Epidermal melanocyte (primary cell): Measurements from ENCODE around the gene KPNA5.
"Not testable (repeated sequence)": the region's sequence is repeated elsewhere in the genome, so short reads cannot be mapped to it uniquely, and the experiment has no call there.

Experiments used
- DNase-seq: peaks from one replicate; pipeline ENCODE4 v3.0.0; 2011; ENCODE audit warnings: low spot score; ENCODE audit not compliant: insufficient read length

The KPNA5 gene

GRCh38 chr6:116680880-116681672, at the start of gene KPNA5:
KPNA5 (plus strand) TSS chr6:116681211; CDS start chr6:116681335, 124 bp downstream.
- peak; percentile 84 for DNase-seq

DNA sequence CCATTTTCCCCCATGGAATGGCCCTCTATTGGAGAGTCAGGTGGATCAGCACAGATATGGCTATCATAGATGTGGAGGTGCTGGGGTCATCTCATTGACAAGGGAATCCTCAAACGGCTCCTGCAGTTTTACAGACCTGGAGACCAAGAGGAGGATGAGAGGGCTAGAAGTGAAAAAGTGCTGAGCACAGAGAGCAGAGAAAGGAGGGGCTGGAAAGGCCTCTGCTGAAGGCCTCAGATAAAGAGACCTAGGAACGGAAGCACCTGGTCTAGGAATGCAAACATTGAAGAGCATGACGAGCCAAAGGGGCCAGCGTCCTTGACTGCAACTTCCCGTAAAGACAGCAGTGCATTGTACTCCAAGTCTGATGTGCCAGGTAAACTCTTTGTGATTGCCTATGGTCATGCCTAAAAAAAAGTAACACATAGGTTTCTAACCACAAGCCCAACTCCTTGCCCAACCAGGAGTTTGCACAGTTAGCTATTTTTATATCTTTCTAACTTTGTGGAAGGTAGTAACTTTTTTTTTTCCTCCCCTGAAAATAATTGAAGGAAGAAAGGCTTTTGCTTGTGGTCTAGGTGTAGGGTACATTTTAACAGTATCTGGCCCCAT, 49.5 kb upstream of the KPNA5 start:
- DNase-seq: no peak

DNA sequence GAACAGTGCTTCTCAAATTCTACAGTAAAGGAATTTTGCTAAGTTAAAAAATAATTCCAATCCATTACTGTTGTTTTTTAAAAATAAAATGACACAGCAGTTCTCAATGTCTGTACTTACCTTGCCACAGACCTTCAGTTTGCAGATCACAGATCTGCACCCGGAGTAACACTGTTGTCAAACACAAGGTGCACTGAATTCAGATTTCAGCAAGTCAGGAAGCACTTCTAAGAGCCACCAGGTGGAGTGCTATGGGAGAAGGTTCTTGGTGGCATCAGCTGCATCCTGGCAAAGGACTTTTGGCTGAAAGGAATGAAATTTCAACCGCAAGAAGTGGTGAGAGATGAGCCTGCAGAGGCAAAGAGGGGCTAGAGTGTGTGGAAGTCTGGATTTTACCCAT, 47.3 kb upstream of the KPNA5 start:
- no peak for DNase-seq

DNA sequence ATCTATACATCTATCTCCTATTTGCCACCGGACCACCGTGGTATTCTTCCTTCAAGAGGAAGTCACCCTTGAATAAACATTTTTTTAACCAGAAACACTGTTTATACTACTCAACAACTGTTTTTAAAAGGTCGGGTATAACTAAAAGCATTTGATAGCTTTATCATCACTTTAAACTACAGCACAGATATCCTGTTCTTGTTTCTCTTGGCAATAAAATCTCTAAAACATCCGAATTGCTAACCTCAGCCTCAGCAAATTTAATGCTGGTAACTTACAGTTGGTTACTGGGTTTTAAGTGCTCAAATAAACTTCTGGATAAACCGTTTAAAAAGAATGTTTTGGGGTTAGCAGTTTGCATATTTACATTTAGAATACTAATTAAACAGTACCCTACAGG, 32.9 kb upstream of the KPNA5 start:
- DNase-seq: no peak

GRCh38 chr6:116649129-116649528, 31.9 kb upstream of the KPNA5 start:
- DNase-seq: no peak

- no peak for DNase-seq
Observed at GRCh38 chr6:116651916-116652315, 29.1 kb upstream of the KPNA5 start.

DNA sequence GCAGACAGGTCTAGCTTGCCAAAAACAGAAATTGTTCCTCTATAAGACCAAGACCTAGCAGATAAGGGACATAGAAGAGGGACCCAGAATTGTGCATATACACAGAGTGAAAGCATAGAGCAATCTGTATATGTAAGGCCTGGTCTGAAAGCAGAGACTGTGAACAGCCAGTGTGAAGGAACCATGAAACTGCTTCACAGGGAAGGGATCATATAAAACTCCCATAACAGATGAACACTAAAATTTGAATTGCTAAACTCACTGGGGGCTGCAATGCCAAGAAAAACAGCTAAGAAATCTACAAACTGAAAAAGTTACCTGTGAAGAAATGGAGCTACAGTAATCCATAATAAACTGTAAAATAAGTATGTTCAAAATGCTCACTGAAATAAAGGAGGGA, 19.4 kb upstream of the KPNA5 start:
- DNase-seq: no peak

GRCh38 chr6:116662202-116662601, 18.8 kb upstream of the KPNA5 start:
- DNase-seq: no peak

DNA sequence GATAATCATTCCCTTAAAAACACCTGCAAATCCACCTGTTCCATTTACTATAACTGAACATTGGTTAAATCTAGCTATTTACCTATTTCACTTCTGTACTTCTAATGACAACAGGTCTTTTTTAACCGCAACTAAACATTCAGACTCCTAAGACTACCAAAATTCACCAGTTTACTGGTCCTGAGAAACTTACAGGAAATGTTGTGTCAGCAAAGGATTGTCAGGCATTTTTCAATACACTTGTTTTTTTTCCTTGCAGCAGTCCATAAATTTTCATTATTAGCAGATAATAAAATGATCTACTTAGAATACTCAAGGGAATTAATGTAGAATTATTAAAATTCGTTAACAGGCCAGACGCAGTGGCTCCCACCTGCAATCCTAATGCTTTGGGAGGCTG, 17.7 kb upstream of the KPNA5 start:
- DNase-seq: no peak

- DNase-seq: not testable (repeated sequence)
Observed at GRCh38 chr6:116664169-116664568, 16.8 kb upstream of the KPNA5 start.

- DNase-seq: no peak
Observed at GRCh38 chr6:116665464-116665863, 15.5 kb upstream of the KPNA5 start.

- DNase-seq: no peak
Observed at GRCh38 chr6:116666869-116667268, 14.1 kb upstream of the KPNA5 start.

- DNase-seq: no peak
Observed at GRCh38 chr6:116667623-116668022, 13.4 kb upstream of the KPNA5 start.

GRCh38 chr6:116672306-116672705, 8.7 kb upstream of the KPNA5 start:
- no peak for DNase-seq

- no peak for DNase-seq
Observed at GRCh38 chr6:116676021-116676420, 5.0 kb upstream of the KPNA5 start.

DNA sequence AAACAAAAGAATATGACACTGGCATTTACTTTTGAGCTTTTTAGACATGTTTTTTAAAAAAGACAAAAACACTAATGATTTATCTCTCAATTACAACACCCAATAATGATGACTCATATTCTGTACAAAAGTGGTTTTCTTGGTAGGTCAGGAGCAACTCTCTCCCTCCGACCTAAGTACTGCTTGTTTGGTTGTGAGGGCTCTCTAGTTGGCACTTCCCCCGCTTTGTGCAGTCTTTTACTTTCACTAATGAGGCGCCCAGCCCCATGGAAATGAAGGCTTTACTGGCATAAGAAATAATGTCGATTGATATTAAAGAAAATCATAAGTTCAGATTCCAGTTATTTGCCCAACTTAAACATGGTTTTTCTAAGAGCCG, 1.3 kb downstream of the KPNA5 start:
- no peak for DNase-seq

DNA sequence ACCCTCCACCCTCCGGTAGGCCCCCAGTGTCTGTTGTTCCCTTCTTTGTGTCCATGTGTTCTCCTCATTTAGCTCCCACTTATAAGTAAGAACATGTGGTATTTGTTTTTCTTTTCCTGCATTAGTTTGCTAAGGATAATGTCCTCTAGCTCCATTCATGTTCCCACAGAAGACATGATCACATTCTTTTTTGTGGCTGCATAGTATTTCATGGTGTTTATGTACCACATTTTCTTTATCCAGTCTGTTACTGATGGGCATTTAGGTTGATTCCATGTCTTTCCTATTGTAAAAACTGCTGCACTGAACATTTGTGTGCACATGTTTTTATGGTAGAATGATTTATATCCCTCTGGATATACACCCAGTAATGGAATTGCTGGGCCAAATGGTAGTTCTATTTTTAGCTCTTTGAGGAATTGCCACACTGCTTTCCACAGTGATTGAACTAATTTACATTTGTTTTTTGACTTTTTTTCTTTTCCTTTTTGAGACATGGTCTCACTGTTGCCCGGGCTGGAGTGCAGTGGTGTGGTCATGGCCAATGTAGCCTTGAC, 4.5 kb downstream of the KPNA5 start:
- DNase-seq: no peak

- DNase-seq: not testable (repeated sequence)
Observed at GRCh38 chr6:116686475-116687101, 5.6 kb downstream of the KPNA5 start.

- no peak for DNase-seq
Observed at GRCh38 chr6:116691154-116691553, 10.1 kb downstream of the KPNA5 start.

DNA sequence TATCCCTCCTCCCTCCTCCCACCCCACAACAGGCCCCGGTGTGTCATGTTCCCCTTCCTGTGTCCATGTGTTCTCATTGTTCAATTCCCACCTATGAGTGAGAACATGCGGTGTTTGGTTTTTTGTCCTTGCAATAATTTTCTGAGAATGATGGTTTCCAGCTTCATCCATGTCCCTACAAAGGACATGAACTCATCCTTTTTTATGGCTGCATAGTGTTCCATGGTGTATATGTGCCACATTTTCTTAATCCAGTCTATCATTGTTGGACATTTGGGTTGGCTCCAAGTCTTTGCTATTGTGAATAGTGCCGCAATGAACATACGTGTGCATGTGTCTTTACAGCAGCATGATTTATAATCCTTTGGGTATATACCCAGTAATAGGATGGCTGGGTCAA, 11.9 kb downstream of the KPNA5 start:
- DNase-seq: not testable (repeated sequence)

DNA sequence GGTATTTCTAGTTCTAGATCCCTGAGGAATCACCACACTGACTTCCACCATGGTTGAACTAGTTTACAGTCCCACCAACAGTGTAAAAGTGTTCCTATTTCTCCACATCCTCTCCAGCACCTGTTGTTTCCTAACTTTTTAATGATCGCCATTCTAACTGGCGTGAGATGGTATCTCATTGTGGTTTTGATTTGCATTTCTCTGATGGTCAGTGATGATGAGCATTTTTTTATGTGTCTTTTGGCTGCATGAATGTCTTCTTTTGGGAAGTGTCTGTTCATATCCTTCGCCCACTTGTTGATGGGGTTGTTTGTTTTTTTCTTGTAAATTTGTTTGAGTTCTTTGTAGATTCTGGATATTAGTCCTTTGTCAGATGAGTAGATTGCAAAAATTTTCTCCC, 12.3 kb downstream of the KPNA5 start:
- not testable (repeated sequence) for DNase-seq

DNA sequence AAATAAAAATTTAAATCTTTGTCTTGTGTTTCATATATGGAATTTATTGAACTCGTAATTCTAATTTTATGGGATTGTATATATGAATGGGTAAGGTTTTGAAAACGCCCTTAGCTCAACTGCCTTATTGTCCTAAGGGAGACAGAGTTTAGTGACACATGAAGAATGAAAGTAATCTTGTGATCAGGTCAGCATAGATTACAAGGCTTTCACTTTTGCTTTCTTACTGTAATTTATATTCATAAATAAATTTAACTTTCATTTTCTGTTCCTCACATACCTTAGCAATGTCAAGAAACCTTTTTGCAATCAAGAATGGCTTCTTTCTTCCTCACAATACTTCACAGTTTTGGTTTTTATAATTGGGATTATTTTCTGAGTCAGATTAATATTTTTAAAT, 14.4 kb downstream of the KPNA5 start:
- DNase-seq: no peak
